ENCODE measurements around the gene IFITM5.

GRCh38 chr11:304061-304506, 4.8 kb upstream of the IFITM5 start:
- TF ChIP-seq CTCF (IDR thresholded peaks at IDR 0.05): no peak
- TF ChIP-seq POLR2AphosphoS5 (IDR thresholded peaks at IDR 0.05; ENCODE audit: insufficient read depth in 1 of 2, low read depth in 1 of 2): no peak
- no peak for TF ChIP-seq POLR2A (IDR thresholded peaks at IDR 0.05)
